Activated effector memory CD4-positive, alpha-beta T cell treated with Interleukin-2 at 50 U/mL for 16 hours (primary cell): Measurements from ENCODE around the gene CATSPERZ.

ENCODE experiments used
- DNase-seq: peaks from one replicate; pipeline ENCODE4 v3.0.0-alpha.2; 2020

The CATSPERZ gene

GRCh38 chr11:64299847-64300648, at the start of gene CATSPERZ:
CATSPERZ (plus strand) TSS chr11:64300358; CDS start chr11:64300411, 53 bp downstream.
- DNase-seq, result no peak

- no peak for DNase-seq
These were observed 49.6 kb upstream of the CATSPERZ start for GRCh38 chr11:64250415-64251015.

GRCh38 chr11:64251016-64251752, 49.0 kb upstream of the CATSPERZ start, which contains the start of gene PLCB3:
PLCB3 (plus strand) TSS chr11:64251530; CDS start chr11:64251650, 120 bp downstream.
- DNase-seq, result peak; percentile 65

GRCh38 chr11:64251753-64252002, 48.5 kb upstream of the CATSPERZ start:
- DNase-seq, result no peak

GRCh38 chr11:64252003-64252872, 47.9 kb upstream of the CATSPERZ start:
- no peak for DNase-seq

- DNase-seq, result no peak
These were observed 47.1 kb upstream of the CATSPERZ start for GRCh38 chr11:64253043-64253442.

- no peak for DNase-seq
These were observed 46.7 kb upstream of the CATSPERZ start for GRCh38 chr11:64253481-64253880.

GRCh38 chr11:64254326-64254725, 45.8 kb upstream of the CATSPERZ start:
- DNase-seq, result no peak

- DNase-seq, result no peak
These were observed 44.7 kb upstream of the CATSPERZ start for GRCh38 chr11:64255135-64256128.

- DNase-seq, result no peak
These were observed 43.9 kb upstream of the CATSPERZ start for GRCh38 chr11:64256300-64256699.

- no peak for DNase-seq
These were observed 41.8 kb upstream of the CATSPERZ start for GRCh38 chr11:64258356-64258755.

GRCh38 chr11:64258946-64259532, 41.1 kb upstream of the CATSPERZ start:
- no peak for DNase-seq

GRCh38 chr11:64259533-64260067, 40.6 kb upstream of the CATSPERZ start:
- DNase-seq, result no peak

- no peak for DNase-seq
These were observed 39.9 kb upstream of the CATSPERZ start for GRCh38 chr11:64260147-64260708.

GRCh38 chr11:64261556-64262080, 38.5 kb upstream of the CATSPERZ start:
- no peak for DNase-seq

- DNase-seq, result no peak
These were observed 37.7 kb upstream of the CATSPERZ start for GRCh38 chr11:64262271-64263002.

- DNase-seq, result no peak
These were observed 36.9 kb upstream of the CATSPERZ start for GRCh38 chr11:64263021-64263946.

- DNase-seq, result no peak
These were observed 36.2 kb upstream of the CATSPERZ start for GRCh38 chr11:64263947-64264317.
